Left ventricle myocardium inferior (tissue), 1 donor: ENCODE results near the gene ZNF354C. TPM values are rescaled to one million over a fixed set of nuclear protein-coding genes. Genes with fewer than 3 reads are reported as not detected.

Source experiments
- DNase-seq: peaks from one replicate; pipeline ENCODE4 v3.0.0-alpha.2; 2020
- H3K27ac ChIP-seq: fragments of 200-600 bp; replicated peaks from 2 replicates; pipeline ENCODE4 v1.8.0; 2021
- H3K27me3 ChIP-seq: fragments of 200-600 bp; 2 replicates; pipeline ENCODE4 v1.8.0; 2021; ENCODE audit warnings: low read depth
- H3K36me3 ChIP-seq: fragments of 200-600 bp; 2 replicates; pipeline ENCODE4 v1.8.0; 2021
- H3K4me1 ChIP-seq: fragments of 200-600 bp; 2 replicates; pipeline ENCODE4 v1.8.0; 2021
- H3K4me3 ChIP-seq: fragments of 200-600 bp; 2 replicates; pipeline ENCODE4 v1.8.0; 2021; ENCODE audit warnings: mild to moderate bottlenecking, moderate library complexity
- H3K9me3 ChIP-seq: fragments of 200-600 bp; replicated peaks from 2 replicates; pipeline ENCODE4 v1.8.0; 2021
- CTCF ChIP-seq: fragments of 200-600 bp; IDR thresholded peaks from 2 replicates; pipeline ENCODE4 v1.8.0; 2021; ENCODE audit warnings: antibody characterized with exemption, mild to moderate bottlenecking, borderline replicate concordance
- intact Hi-C: fragments of 100-400 bp; cut with micrococcal nuclease; formaldehyde crosslinking; loops from one replicate; pipeline ENCODE4 v1.11.0; 2022
- total RNA-seq: library from RNA; stranded (reverse); fragmentation: NEBNext Ultra II Directional; extraction: Animal tissue kit (Norgen Biotek cat#: 25700); gene quantifications from one replicate; pipeline ENCODE4 v1.2.1, GENCODE V29; 2021
- donor health status: DM: no; HTN: yes; CAD: no; lungs with severe emphysema.

ZNF354C gene
- total RNA-seq, 1 donor from 2014 or later, result 5.2 TPM

GRCh38 chr5:179115307-179115706 is 55.1 kb downstream of the ZNF354C start:
- H3K36me3 ChIP-seq, result peaks cover 21% of the 10 kb centered on the region
- no peaks in the 10 kb centered on the region for H3K4me1 ChIP-seq
- intact Hi-C loops, result no loop called here
- no peak for DNase-seq
- H3K9me3 ChIP-seq, result peaks cover 76% of the 10 kb centered on the region
- H3K4me3 ChIP-seq, result no peak overlapping the region
- no peaks in the 10 kb centered on the region for H3K27me3 ChIP-seq
- no peak overlapping the region for H3K27ac ChIP-seq
- TF ChIP-seq CTCF, result no peak

GRCh38 chr5:179115845-179116524 is 55.8 kb downstream of the ZNF354C start:
- intact Hi-C loops, result no loop called here
- Histone ChIP-seq H3K27ac (no peak overlapping the region), H3K4me1 (no peaks in the 10 kb centered on the region), H3K4me3 (no peak overlapping the region), H3K36me3 (peaks cover 26% of the 10 kb centered on the region), H3K9me3 (peaks cover 76% of the 10 kb centered on the region), H3K27me3 (peaks cover 2% of the 10 kb centered on the region)
- no peak for DNase-seq
- TF ChIP-seq CTCF, result no peak

GRCh38 chr5:179118338-179118737 is 58.2 kb downstream of the ZNF354C start:
- no peak for TF ChIP-seq CTCF
- Histone ChIP-seq H3K9me3 (peaks cover 64% of the 10 kb centered on the region), H3K27me3 (peaks cover 7% of the 10 kb centered on the region), H3K4me1 (no peaks in the 10 kb centered on the region), H3K36me3 (peaks cover 22% of the 10 kb centered on the region), H3K27ac (no peak overlapping the region), H3K4me3 (no peak overlapping the region)
- no peak for DNase-seq
- intact Hi-C loops, result no loop called here

- Histone ChIP-seq H3K4me1 (no peaks in the 10 kb centered on the region), H3K36me3 (peaks cover 17% of the 10 kb centered on the region), H3K9me3 (peaks cover 58% of the 10 kb centered on the region), H3K27me3 (peaks cover 7% of the 10 kb centered on the region), H3K4me3 (no peak overlapping the region), H3K27ac (no peak overlapping the region)
- no peak for TF ChIP-seq CTCF
- no peak for DNase-seq
- intact Hi-C loops, result no loop called here
These were observed 58.7 kb downstream of the ZNF354C start for GRCh38 chr5:179118756-179119414.

GRCh38 chr5:179119415-179120170 is 59.4 kb downstream of the ZNF354C start:
- no peak for TF ChIP-seq CTCF
- Histone ChIP-seq H3K27ac (no peak overlapping the region), H3K4me3 (no peak overlapping the region), H3K27me3 (peaks cover 7% of the 10 kb centered on the region), H3K36me3 (peaks cover 10% of the 10 kb centered on the region), H3K9me3 (peaks cover 51% of the 10 kb centered on the region), H3K4me1 (no peaks in the 10 kb centered on the region)
- no peak for DNase-seq
- intact Hi-C loops, result no loop called here
